BLaER1 treated with 17β-estradiol and CSF1 and Interleukin-3, amounts not matched to agents 10 nM and 100 nM (cell line): ENCODE data around the gene SNX19.

Experiments
- H3K27ac ChIP-seq, 11 experiments: shearing (Covaris generic); formaldehyde crosslinking; 2 replicates each; pipeline ENCODE4 v1.8.1; 2022
- H3K27me3 ChIP-seq, 11 experiments: shearing (Covaris generic); formaldehyde crosslinking; 2 replicates each; pipeline ENCODE4 v1.8.1; 2022
- H3K36me3 ChIP-seq, 11 experiments: shearing (Covaris generic); formaldehyde crosslinking; 2 replicates each; pipeline ENCODE4 v1.8.1; 2022
- H3K4me1 ChIP-seq, 10 experiments: shearing (Covaris generic); formaldehyde crosslinking; 2 replicates each; pipeline ENCODE4 v1.8.1; 2022
- H3K4me2 ChIP-seq, 11 experiments: shearing (Covaris generic); formaldehyde crosslinking; 2 replicates each; pipeline ENCODE4 v1.8.1; 2022
- H3K4me3 ChIP-seq, 10 experiments: shearing (Covaris generic); formaldehyde crosslinking; 2 replicates each; pipeline ENCODE4 v1.8.1; 2022
- H3K9ac ChIP-seq, 11 experiments: shearing (Covaris generic); formaldehyde crosslinking; 2 replicates each; pipeline ENCODE4 v1.8.1; 2022
- H3K9me3 ChIP-seq, 11 experiments: shearing (Covaris generic); formaldehyde crosslinking; replicated peaks in 1 of 11; 2 replicates each; pipeline ENCODE4 v1.8.1; 2022
- H4K20me1 ChIP-seq, 11 experiments: shearing (Covaris generic); formaldehyde crosslinking; 2 replicates each; pipeline ENCODE4 v1.8.1; 2022
- Cebpa-rat ChIP-seq, 11 experiments: shearing (Covaris generic); IDR thresholded peaks; 2 replicates each; pipeline ENCODE4 v1.8.1; 2022

Gene SNX19

GRCh38 chr11:130916238-130916855, at the start of gene SNX19:
TSS of gene SNX19 (minus strand) at chr11:130916479. CDS start at chr11:130915939, 540 bp downstream.
- Histone ChIP-seq H3K36me3 (peaks cover 36 to 43% (median 39%) of the 10 kb centered on the region in 11 experiments), H3K9ac (peak within 1 kb of the TSS; percentile 90 to 98 (median 94)), H4K20me1 (peaks cover 0 to 17% (median 8%) of the 10 kb centered on the region in 11 experiments; a peak in 11 of 22 replicates), H3K4me2 (peak within 1 kb of the TSS; percentile 93 to 100 (median 97)), H3K4me1 (peaks cover 16 to 35% (median 25%) of the 10 kb centered on the region in 10 experiments), H3K27me3 (no peaks in the 10 kb centered on the region), H3K9me3 (peaks cover 0 to 16% (median 0%) of the 10 kb centered on the region in 11 experiments; a peak in 3 of 22 replicates), H3K27ac (peak within 1 kb of the TSS; percentile 89 to 97 (median 93)), H3K4me3 (peak within 1 kb of the TSS; percentile 68 to 98 (median 86))
- TF ChIP-seq Cebpa-rat (IDR thresholded peaks at IDR 0.05): no peak

DNA sequence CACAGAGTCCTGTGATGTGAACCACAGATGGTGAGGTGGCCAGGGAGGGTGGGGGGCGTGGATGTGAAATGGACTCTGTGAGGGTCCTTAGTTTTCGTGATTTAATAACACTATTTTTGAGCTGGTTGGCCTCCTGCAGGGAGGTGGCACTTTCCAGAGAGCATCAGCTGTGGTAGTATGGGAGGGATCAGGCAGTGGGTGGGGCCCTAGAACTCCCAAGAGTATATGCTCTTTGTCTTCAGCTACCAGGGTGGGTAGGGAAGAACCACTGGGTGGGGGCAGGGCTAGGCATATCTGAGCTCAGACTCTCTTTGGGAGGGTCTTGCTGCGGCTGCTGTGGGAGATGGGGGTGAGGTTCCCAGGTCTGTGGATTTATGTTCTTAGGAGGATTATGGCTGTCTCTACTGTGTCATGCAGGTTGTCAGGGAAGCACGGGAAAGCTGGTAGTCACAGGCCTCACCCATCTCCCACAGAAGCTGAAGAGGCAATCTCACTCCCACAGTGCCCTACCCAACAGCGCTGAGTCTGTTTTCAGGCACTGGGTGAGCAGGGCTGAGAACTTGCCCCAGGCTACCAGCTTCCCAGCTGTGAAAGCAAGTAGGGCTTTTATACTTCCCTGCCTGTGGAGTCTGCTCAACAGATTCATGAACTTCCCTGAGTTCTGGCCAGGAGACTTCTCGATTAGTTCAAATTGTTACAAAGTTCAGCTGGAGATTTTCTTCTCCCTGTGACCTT, 47.9 kb upstream of the SNX19 start:
- H3K27me3 ChIP-seq: no peaks in the 10 kb centered on the region
- no peak overlapping the region for H3K9ac ChIP-seq
- H3K4me2 ChIP-seq: no peak overlapping the region
- no peaks in the 10 kb centered on the region for H4K20me1 ChIP-seq
- no peaks in the 10 kb centered on the region for H3K4me1 ChIP-seq
- no peak overlapping the region for H3K27ac ChIP-seq
- no peak overlapping the region for H3K4me3 ChIP-seq
- H3K9me3 ChIP-seq: peaks cover 24 to 42% (median 26%) of the 10 kb centered on the region in 11 experiments
- TF ChIP-seq Cebpa-rat (IDR thresholded peaks at IDR 0.05): no peak
- no peaks in the 10 kb centered on the region for H3K36me3 ChIP-seq

DNA sequence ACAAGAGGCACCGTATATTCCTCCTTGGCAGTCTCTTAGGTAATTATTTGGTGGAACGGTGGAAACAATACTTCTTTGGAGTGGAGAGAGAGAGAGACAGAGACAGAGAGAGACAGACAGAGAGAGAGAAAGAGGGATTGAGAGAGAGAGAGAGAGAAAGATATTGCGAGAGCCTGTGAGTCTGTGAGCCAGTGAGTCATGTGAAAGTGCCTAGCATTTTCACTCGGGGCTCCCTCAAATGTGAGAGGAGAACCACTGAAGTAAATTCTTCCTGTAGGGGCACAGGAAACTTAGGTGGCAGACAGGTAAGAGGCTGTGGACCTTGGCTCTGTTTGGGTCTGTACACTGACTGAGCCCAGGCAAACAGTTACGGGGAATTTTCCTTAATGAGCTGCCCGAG, 31.6 kb upstream of the SNX19 start:
- Histone ChIP-seq H3K4me1 (peaks cover 9 to 31% (median 15%) of the 10 kb centered on the region in 10 experiments; a peak in 19 of 20 replicates), H3K36me3 (no peaks in the 10 kb centered on the region), H3K27me3 (no peaks in the 10 kb centered on the region), H3K4me3 (no peak overlapping the region), H3K9me3 (no peaks in the 10 kb centered on the region), H3K27ac (no peak overlapping the region), H4K20me1 (no peaks in the 10 kb centered on the region), H3K9ac (no peak overlapping the region), H3K4me2 (no peak overlapping the region)
- TF ChIP-seq Cebpa-rat (IDR thresholded peaks at IDR 0.05): no peak

- no peak overlapping the region for H3K4me2 ChIP-seq
- TF ChIP-seq Cebpa-rat (IDR thresholded peaks at IDR 0.05): no peak
- H3K9me3 ChIP-seq: no peaks in the 10 kb centered on the region
- H3K4me3 ChIP-seq: no peak overlapping the region
- no peak overlapping the region for H3K9ac ChIP-seq
- H4K20me1 ChIP-seq: no peaks in the 10 kb centered on the region
- no peak overlapping the region for H3K27ac ChIP-seq
- H3K36me3 ChIP-seq: no peaks in the 10 kb centered on the region
- peaks cover 9 to 31% (median 15%) of the 10 kb centered on the region in 10 experiments; a peak in 19 of 20 replicates for H3K4me1 ChIP-seq
- H3K27me3 ChIP-seq: no peaks in the 10 kb centered on the region
Measured at GRCh38 chr11:130947481-130947880, 31.2 kb upstream of the SNX19 start.

- no peaks in the 10 kb centered on the region for H3K27me3 ChIP-seq
Measured at GRCh38 chr11:130947058-130947457, 30.8 kb upstream of the SNX19 start.

GRCh38 chr11:130945896-130946295, 29.6 kb upstream of the SNX19 start:
- H3K4me3 ChIP-seq: no peak overlapping the region
- no peak overlapping the region for H3K9ac ChIP-seq

More at GRCh38 chr11:130947058-130947457, 30.8 kb upstream of the SNX19 start:
- Histone ChIP-seq H4K20me1 (no peaks in the 10 kb centered on the region), H3K27ac (no peak overlapping the region), H3K4me1 (peaks cover 9 to 31% (median 15%) of the 10 kb centered on the region in 10 experiments; a peak in 19 of 20 replicates), H3K4me3 (no peak overlapping the region), H3K4me2 (0 out of 22 replicates have a peak overlapping the region, but pooled peaks of 1 of the 11 experiments have one; percentile 46), H3K9me3 (no peaks in the 10 kb centered on the region), H3K36me3 (no peaks in the 10 kb centered on the region), H3K9ac (no peak overlapping the region)
- no peak for TF ChIP-seq Cebpa-rat (IDR thresholded peaks at IDR 0.05)

DNA sequence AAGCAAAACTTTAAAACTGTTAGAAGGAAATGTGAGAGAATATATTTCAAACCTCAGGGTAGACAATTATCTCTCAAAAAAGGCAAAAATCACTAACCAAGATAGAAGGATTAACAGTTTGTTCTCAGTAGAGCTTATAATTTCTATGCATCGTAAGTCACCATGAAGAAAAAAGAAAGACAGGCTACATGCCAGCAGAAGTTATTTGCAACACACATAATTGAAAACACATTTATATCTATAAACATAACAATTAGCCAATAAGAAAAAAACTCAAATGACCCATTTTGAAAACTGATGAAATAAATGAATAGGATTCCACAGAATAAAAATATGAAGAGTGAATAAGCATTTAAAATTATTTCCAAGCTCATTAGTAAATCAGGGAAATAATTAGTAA, 24.4 kb upstream of the SNX19 start:
- no peaks in the 10 kb centered on the region for H3K9me3 ChIP-seq
- no peak overlapping the region for H3K4me2 ChIP-seq
- no peaks in the 10 kb centered on the region for H4K20me1 ChIP-seq
- no peak for TF ChIP-seq Cebpa-rat (IDR thresholded peaks at IDR 0.05)
- no peaks in the 10 kb centered on the region for H3K36me3 ChIP-seq
- no peaks in the 10 kb centered on the region for H3K27me3 ChIP-seq
- peaks cover 0 to 4% (median under 1%) of the 10 kb centered on the region in 10 experiments; a peak in 7 of 20 replicates for H3K4me1 ChIP-seq
- no peak overlapping the region for H3K27ac ChIP-seq
- no peak overlapping the region for H3K4me3 ChIP-seq
- no peak overlapping the region for H3K9ac ChIP-seq

More at GRCh38 chr11:130945896-130946295, 29.6 kb upstream of the SNX19 start:
- no peak for TF ChIP-seq Cebpa-rat (IDR thresholded peaks at IDR 0.05)
- Histone ChIP-seq H3K27ac (no peak overlapping the region), H3K4me1 (peaks cover 9 to 31% (median 15%) of the 10 kb centered on the region in 10 experiments; a peak in 19 of 20 replicates), H4K20me1 (no peaks in the 10 kb centered on the region), H3K27me3 (no peaks in the 10 kb centered on the region), H3K4me2 (peak overlapping the region in 5 of 11 experiments; percentile 13 to 54 (median 46); a peak in 9 of 22 replicates), H3K9me3 (no peaks in the 10 kb centered on the region), H3K36me3 (no peaks in the 10 kb centered on the region)

GRCh38 chr11:130937051-130937450, 20.8 kb upstream of the SNX19 start:
- H3K36me3 ChIP-seq: no peaks in the 10 kb centered on the region
- no peaks in the 10 kb centered on the region for H3K27me3 ChIP-seq
- H4K20me1 ChIP-seq: no peaks in the 10 kb centered on the region

DNA sequence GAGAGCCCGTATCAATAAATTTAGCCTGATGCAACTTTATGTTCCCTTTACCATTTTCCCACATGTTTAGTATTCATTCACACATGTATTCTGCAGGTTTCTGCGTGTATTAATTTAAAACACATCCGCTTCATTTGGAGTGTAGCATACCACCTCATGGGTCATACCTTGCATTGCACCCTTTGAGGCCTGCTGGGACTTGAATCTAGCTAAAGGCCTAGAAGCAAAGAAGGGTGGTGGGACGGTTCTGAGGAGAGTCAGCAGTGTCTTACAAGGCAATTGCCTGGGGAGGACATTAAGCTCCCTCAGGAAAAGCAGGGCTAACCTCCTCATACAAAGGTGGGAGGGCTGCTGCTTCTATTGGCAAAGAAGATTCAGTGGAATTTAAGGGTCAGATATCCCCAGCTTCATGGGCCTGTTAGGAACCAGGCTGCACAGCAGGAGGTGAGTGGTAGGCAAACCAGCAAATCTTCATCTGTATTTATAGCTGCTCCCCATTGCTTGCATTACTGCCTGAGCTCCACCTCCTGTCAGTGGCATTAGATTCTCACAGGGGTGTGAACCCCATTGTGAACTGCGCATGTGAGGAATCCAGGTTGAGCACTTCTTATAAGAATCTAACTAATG, 15.9 kb upstream of the SNX19 start:
- Histone ChIP-seq H3K36me3 (no peaks in the 10 kb centered on the region), H3K9ac (no peak overlapping the region), H3K4me3 (no peak overlapping the region), H4K20me1 (no peaks in the 10 kb centered on the region), H3K9me3 (no peaks in the 10 kb centered on the region), H3K27me3 (no peaks in the 10 kb centered on the region), H3K4me2 (no peak overlapping the region), H3K4me1 (no peaks in the 10 kb centered on the region), H3K27ac (no peak overlapping the region)
- no peak for TF ChIP-seq Cebpa-rat (IDR thresholded peaks at IDR 0.05)

More at GRCh38 chr11:130937051-130937450, 20.8 kb upstream of the SNX19 start:
- H3K4me1 ChIP-seq: no peaks in the 10 kb centered on the region
- no peak for TF ChIP-seq Cebpa-rat (IDR thresholded peaks at IDR 0.05)
- no peak overlapping the region for H3K27ac ChIP-seq
- H3K4me2 ChIP-seq: no peak overlapping the region
- no peak overlapping the region for H3K9ac ChIP-seq
- no peaks in the 10 kb centered on the region for H3K9me3 ChIP-seq
- no peak overlapping the region for H3K4me3 ChIP-seq
